Right hindlimb (tissue), 1 donor: ENCODE results near the gene ORM1.

ENCODE experiments used
- DNase-seq: peaks from one replicate; pipeline ENCODE4 v3.0.0-alpha.2; 2018

ORM1 gene

DNA sequence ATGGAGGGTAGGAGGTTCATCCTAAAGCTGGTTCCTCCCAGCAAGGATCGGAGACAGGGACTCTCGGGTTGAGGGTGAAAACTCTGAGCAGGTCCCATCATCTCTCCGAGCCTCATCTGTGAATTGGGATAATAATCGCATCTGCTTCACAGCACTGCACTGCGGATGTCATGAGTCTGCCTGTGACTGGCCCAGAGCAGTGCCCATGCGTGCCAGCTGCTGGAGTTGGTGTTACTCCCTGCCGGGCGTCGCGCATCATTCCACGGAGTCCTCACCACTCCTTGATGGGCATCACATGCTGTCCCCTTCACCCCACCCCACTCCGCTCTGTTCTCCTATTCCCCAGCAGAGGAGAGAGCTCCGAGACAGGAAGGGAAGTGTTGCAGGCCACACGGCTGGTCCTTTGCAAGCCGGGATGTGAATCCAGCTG lies 35.1 kb upstream of the ORM1 start:
- DNase-seq: peak; percentile 30

DNA sequence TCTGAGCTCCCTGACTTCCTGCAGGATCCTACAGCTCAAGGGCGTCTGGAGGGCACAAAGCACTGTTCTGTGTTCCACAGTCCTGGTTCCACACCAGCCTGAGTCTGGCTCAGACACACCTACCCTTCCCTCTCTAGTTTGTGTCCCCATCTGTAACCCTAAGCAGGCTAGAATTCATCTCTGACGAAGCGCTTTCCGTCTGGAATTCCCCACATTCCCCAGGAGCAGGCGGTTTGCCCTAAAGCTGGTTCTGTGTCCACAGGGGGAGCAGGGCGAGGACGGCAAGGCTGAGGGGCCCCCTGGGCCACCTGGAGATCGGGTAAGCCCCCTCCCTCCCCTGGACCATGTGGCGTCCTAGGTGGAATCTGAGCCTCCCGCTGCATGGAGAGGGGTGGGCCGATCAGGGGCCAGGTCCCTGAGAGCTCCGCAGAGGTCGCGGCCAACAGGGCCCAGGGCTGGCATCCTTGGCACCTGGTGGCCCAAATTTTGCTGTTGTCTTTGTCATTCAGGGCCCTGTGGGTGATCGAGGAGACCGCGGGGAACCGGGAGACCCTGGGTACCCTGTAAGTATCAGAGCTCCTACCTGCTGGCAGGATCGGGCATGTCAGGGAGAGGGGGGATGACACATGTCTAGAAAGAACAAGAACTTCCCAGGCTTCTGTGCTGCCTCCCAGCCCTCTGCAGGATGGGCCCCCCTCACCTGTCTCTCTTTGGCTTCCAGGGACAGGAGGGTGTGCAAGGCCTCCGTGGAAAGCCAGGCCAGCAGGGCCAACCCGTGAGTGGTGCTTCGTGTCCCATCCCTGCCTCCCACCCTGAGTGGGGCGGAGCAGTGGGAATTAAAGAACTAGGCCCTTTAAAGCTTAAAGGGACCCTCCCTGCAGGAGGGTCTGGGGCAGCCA lies 34.5 kb upstream of the ORM1 start:
- peak; percentile 32 for DNase-seq

DNA sequence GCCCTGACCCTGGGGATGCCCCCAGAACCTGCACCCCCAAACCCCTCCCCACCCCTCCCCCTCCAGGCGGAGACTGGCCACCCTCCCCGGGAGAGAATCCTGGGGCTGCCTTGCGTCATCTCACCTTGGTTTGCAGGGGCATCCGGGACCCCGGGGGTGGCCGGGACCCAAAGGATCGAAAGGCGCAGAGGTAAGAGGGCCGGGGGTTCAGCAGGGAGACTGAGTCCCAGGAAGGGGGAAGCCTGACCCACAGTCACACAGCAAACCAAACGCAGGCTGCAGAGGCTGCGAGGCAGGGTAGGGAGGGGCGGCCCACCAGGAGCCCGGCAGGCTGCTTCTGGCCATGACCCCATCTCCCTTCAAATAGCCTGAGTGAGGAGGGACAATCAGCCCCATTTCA lies 33.8 kb upstream of the ORM1 start:
- DNase-seq: peak; percentile 22

DNA sequence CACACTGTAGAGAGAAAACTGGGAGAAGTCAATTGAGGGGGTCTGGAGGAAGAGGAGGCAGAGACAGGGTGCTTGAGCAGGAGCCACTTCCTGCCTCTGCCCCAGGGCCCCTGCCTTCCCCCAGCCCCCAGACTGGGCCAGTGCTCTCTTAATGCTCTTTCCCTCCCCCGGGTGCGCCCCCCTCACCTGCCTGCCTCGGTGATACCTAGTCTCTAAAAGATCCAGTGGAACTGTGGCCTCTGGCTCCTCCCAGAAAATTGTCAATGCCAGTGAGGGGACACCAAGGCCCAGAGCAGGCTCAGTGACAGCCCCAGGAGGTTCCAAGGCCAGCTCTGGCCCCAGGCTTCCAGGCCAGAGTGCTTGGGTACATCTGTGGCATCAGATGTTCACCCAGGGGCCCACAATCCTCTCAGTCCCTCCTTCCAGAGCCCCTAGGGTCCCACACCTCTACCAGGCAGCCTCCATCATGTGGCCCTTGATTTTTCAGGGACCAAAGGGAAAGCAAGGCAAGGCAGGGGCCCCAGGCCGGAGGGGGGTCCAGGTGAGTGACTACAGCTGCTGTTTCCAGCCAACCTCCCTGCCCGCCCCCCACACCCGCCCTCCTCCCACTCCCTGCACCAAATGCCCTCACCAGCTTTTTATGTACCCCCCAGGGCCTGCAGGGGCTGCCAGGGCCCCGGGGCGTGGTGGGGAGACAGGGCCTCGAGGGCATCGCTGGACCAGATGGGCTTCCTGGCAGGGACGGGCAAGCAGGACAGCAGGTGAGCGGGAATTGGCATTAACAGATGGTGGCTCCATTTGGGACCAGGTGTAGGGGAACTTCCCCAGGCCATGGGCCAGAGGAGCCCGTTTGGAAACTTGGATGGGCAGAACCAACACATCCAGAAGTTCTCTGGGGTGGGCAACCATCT lies 33.1 kb upstream of the ORM1 start:
- DNase-seq: peak; percentile 28

DNA sequence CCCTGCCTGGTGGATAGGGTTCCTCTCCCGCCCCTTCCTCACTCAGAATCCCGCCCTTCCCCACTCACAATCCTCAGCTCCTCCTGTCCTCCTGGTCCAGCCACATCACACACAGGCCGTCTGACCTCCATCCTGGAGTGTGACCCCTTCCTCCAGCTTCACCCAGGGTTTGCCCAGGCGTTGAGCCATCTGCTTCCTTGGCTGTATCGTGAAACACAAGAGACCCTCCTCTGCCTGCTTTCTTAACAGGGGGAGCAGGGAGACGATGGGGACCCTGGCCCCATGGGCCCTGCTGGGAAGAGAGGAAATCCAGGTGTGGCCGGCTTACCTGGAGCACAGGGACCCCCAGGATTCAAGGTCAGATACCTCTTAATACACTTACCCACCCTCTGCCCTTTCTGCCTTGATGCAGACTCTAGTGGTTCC lies 32.3 kb upstream of the ORM1 start:
- DNase-seq: peak; percentile 32

DNA sequence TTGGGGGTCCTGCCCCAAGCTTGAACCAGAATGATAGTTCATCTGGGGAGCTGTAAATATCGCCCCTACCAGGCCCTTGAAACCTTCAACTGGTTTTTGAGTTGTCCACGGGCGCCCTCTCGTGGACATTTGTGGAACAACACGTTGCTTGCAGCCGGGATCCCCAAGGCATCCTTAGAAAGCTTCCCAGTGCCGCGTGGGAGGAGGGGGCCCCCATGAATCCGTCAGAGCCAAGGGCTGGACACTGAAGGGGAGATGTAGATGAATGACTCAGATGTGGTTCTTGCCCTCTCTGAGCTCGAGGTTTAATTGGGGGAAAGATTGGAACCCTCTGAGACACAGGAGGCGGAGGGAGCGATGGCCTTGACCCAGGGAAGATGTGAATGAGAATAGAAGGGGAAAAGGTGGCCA lies 31.8 kb upstream of the ORM1 start:
- DNase-seq: peak; percentile 83

DNA sequence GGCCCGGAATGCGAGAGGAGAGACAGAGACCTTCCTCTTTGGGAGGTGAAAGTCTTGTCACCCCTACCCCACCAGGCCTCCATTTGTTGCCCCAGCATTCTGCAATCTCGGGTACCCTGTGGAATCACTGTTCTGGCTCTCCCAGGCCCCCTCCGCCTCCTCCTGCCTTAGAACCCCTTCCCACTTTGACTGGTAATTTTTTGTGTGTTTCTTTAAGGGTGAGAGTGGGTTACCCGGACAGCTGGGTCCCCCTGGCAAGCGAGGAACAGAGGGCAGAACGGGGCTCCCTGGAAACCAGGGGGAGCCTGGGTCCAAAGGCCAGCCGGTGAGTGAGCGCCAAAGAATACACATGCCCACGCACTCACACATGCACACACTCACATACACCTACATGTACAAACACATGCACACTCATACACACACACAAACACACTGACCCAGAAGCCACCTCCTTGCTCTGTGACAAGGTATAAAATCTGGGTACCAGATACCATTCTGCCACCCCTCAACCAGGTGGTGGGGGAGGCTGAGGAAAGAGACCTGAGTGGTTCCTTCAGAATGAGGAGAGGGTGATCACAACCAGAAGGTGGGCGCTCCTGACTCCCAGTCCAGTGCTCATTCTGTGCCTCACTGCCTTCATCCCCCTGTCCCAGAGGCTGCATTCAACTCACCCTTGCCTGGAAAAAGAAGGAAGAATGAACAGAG lies 30.9 kb upstream of the ORM1 start:
- DNase-seq: peak; percentile 6

DNA sequence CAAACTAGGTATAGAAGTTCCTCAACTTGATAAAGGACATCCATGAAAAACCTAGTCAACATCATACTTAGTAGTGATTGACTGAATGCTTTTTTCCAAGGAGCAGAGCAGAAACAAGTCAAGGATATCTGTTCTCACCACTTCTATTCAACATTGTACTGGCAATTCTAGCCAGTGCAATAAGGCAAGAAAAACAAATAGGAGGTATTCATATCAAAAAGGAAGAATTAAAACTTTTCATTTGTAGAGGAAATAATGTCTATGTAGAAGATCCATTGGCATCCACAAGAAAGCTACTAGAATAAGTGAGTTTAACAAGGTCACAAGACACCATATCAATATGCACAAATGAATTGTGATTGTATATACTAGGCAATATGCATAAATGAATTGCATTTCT lies 28.2 kb upstream of the ORM1 start:
- DNase-seq: no peak

DNA sequence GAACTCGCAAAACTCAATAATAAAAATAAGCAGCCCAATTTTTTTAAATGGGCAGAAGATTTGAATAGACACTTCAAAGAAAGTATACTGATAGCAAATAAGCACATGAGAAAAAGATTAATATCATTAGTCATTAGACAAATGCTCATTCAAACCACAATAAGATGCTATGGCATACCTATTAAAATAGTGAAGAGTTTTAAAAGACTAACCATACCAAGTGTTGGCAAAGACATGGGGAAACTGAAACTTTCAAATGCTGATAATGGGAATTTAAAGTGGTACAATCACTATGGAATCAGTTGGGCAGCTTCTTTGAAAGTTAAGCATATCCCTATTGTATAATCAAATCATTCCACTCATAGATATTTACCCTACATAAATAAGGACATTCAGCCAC lies 26.6 kb upstream of the ORM1 start:
- DNase-seq: no peak

DNA sequence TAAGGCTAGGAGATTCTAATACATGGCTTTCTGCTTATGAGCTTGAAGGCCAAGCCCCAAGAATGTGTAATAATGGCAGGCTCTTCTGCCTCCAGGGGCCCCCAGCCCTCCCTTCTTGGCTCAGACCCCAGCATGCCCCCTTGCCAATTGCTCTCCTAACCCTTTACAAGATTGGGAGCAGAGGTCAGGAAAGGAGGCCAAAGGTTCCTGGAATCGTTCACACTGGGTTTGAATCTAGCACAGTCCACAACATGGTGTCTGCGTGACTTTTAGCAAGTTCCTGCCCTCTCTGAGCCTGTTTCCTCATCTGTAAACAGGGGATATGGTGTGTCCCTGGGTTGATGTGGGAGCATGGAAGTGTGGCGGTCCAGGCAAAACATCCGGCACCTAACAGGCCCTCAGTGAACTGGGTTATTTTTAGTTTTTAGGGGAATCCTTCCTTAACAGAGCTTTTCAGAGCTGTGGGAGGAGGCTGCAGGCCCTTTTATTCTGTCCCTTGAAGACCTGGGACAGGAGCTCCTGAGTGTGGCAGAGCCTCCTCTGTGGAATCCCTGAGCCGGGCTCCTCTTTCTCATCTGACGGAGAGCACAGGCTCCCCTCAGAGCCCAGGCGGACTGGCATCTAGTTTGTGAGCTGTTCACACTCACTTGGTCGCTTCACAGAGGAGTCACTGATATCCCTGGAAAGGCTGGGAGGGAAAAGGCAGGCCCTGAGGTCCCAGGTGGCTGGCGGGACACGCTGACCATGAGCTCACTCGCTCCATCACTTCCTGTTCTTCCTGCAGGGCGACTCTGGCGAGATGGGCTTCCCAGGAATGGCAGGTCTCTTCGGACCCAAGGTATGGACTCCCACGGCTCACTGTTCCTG lies 23.4 kb upstream of the ORM1 start:
- no peak for DNase-seq

DNA sequence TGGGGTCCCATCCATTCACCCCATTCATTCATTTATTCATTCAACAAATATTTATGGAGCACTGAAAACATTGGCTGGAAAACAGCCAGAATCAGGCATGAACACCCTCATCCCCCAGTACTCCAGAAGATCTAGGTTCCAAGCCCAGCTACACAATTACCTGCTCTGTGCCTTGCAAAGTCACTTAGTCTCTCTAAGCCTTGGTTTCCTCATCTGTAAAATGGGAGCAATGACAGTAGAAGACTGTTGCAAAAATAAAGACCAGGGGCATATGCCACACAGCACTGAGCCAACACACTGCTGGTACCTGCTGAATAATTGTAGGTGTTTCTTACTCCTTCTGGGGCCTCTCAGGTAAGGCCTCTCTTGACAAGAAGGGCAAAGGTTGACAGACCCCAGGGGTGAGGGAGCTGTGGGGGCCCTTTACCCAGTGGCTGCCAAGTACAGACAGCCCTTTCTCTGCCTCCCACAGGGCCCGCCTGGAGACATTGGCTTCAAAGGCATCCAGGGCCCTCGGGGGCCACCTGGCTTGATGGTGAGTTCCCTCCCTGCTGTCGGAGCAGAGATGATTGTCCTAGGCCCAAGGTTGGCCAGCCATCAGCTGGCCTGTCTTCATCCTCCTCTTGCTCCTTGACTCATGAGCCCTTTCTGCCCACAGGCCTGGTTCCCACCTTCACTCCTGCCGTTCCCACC lies 22.6 kb upstream of the ORM1 start:
- DNase-seq: no peak

DNA sequence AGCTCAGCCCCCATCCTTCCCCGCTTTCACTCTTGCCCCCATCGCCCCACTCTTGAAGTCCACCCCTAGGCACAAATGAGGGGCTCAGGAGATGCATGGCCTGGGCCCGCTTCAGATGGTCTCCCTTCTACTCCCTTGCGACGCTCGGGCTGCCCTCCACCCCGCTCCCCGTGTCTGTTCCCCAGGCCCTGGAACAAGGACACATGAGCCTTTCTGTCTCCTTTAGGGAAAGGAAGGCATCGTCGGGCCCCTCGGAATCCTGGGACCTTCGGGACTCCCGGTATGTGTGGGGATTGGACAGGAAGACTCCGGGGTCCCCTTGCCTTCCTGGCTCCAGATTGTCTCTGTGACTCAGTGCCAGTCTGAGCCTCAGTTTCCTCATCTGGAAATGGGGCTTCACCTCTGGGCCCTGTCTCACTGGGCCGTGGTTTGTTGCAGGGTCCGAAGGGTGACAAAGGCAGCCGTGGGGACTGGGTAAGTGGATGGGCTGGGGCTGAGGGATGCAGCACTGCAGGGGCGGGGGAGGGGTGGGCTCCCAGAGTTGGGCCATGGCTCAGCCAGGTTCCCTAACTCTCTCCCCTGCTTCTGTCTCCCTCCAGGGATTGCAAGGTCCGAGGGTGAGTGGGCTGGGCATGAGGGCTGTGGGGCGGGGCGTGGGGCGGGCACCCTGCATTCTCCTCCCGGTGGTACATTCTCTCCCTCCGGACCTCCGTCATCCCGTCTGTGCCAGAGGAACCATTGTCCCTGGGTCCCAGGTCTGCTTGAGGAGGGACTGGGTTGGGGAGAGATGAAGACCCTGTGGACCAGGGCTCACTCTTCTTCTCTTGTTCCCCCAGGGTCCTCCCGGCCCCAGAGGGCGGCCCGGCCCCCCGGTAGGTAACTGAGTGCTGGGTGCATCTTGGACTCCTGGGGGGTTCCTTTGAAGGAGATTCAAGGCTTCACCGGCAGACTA lies 21.8 kb upstream of the ORM1 start:
- no peak for DNase-seq

DNA sequence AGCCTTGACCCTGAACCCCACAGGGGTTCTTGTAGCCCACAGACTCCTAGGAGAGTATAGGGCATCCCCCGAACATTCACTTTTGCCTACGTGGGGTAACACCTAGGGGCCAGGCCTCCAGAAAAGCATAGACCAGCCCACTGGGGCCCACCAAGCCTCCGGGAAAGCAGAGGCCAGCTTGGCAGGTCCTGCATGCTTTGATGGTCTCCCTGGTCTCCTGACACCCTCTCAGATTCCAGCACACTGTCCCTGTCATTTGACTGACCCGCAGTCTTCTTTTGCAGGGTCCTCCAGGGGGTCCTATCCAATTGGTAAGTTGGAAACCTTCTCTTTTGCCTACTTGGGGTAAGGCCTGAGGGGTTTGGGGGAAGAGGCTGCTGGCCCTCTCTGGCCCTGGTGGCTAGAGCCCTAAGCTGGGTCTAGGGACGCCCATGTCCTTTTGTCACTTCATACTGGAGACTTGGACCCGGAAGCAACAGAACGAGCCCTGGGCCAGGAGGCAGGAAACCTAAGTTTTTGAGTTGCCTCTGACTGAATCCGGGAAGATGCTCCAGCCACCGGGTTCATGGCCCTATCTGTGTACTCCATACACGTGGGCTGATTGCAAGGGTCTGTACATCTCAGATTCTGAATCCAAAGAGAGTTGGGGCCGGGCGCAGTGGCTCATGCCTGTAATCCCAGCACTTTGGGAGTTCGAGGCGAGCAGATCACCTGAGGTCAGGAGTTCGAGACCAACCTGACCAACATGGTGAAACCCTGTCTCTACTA lies 20.9 kb upstream of the ORM1 start:
- no peak for DNase-seq

DNA sequence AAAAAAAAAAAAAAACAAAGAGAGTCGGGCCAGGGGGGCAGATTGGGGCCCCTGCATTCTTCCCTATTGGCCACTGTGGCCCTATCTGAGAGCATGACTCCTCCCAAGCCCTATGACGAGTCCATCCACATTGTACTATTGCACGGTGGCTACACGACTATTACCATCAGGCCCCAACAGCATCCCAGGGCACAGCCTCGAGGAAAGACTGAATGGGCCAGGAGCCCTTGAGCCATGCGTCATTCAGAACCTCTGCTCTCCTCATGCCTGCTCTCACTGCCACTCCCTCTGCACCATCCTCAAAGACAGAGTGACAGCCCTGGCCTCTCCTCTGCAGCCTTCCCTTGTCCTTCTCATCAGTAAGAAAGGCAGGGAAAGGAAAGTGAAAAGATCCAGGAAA lies 20.2 kb upstream of the ORM1 start:
- no peak for DNase-seq

DNA sequence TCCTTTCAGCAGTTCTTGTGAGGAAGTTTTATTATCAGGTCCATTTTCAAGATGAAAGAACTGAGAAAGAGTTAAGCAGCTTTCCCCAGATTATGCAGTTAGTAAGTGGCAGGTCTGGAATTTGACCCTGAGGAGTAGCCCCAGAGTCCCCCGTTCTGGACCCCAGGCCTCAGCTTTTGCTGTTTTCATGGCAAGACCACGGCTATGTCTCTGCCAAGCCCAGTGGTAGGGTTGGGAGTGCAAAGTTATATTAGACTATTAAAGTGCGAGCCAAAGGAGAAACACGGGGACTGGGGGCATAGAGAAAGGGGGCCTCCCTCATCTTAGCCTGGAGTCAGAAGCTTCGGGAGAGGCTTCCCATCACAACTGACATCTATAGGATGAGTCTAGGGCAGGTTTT lies 19.3 kb upstream of the ORM1 start:
- no peak for DNase-seq

DNA sequence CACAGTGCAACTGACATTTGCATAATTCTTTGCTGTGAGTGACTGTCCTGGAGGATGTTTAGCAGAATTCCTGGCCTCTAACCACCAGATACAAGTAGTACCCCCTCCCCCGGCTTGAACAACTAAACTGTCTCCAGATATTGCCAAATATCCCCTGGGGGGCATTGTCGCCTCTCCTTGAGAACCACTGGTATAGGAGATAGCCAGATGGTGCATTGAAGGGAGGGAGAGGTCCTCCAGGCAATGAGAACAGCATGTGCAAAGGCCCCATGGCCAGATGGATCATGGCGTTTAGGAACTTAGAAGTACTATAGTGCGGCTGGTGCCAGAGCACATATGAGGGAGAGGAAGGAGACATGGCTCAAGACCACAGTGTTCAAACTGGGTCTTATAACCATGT lies 18.9 kb upstream of the ORM1 start:
- no peak for DNase-seq

DNA sequence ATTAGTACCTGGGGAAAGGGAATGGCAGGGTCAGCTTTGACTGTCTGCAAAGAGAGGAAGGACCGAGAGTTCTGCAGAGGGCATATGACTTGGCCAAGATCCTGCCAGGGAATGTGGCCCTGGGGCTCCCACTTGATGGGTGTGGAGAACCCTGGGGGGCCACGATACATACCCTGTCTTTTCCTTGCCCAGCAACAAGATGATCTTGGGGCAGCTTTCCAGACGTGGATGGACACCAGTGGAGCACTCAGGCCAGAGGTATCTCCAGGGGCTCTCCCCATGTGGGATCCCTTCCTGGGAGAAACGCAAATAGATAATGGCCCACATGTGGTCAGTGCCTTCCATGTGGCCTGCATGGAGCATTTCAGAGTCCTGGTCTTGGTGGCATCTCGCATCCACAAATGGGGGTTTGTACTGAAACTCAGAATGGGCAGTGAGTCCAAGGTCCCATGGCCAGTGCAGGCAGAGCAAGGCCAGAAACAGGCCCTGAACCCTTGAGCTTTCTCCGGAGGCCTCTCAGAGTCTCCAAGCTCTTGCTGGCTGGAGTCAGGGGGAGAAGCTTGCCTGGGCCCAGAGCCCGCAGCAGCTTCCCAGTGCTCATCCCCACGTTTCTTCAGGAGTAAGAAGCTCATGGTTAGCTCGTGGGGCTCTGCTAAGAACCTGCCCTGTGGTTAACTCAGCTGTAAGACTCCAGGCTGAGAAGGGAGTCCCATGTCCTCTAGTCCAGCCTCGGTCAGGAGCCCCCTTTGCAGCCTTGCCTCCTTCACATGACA lies 18.3 kb upstream of the ORM1 start:
- DNase-seq: peak; percentile 20

DNA sequence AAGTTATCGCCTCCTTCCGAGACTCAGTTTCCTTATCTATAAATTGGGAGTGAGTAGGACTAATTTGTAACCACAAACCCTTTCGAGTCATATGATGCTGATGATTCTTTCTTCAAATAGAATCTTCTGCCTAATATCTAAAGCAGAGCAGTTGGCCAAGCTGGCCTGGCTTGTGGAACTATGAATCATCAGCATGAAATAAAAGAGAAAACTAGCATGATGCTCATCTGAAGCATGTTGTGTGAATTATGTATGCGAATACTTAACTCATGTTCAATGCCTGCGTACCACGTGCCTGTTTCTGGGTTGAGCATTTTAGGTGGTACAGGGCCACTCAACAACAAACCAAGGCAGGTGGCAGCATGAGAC lies 15.0 kb upstream of the ORM1 start:
- no peak for DNase-seq
